ENCODE results near the gene MYBPC1. TPM values are rescaled to one million over a fixed set of nuclear protein-coding genes. Genes with fewer than 3 reads are reported as not detected.

The MYBPC1 gene
- total and polyA plus RNA-seq, 3 experiments from 2014 or later = not detected

DNA sequence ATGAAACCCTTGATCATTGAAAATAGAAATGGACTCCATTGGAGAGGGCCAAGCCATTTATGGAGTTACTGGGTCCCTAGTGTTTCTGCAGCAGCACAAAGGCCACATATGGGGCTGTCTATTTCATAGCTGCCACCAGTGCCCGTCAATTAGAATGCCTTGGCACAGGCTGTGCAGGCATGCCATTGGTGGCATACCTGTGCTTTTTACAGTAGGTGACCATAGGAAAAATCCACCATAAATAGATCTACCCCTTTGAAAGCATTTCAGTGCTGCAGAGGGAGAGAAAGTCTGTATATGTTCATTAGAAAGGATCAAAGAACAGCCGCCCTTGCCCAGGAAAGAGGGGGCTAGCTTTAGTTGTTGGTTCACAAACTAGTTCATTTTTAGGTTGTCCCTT lies 13.1 kb downstream of the MYBPC1 start:
- Histone ChIP-seq H3K4me3 (ENCODE audit: low read length) (no peak overlapping the region), H3K36me3 (ENCODE audit: insufficient read depth, low read length) (no peaks in the 10 kb centered on the region), H3K9me3 (ENCODE audit: low read length) (no peaks in the 10 kb centered on the region), H3K27ac (ENCODE audit: low read depth, low read length) (no peak overlapping the region), H3K4me1 (ENCODE audit: insufficient read depth, low read length) (no peaks in the 10 kb centered on the region), H3K27me3 (ENCODE audit: insufficient read depth, low read length, poor library complexity, severe bottlenecking) (no peaks in the 10 kb centered on the region)
- Mint-ChIP-seq H3K27ac (no peak overlapping the region), H3K4me1 (no peaks in the 10 kb centered on the region), H3K36me3 (no peaks in the 10 kb centered on the region), H3K9me3 (no peaks in the 10 kb centered on the region), H3K4me3 (no peak overlapping the region), H3K27me3 (peaks cover 0 to 12% of the 10 kb centered on the region in 2 donors)
- CTCF ChIA-PET = no interaction called here
- POLR2A ChIA-PET = no interaction called here
- no peak for DNase-seq

DNA sequence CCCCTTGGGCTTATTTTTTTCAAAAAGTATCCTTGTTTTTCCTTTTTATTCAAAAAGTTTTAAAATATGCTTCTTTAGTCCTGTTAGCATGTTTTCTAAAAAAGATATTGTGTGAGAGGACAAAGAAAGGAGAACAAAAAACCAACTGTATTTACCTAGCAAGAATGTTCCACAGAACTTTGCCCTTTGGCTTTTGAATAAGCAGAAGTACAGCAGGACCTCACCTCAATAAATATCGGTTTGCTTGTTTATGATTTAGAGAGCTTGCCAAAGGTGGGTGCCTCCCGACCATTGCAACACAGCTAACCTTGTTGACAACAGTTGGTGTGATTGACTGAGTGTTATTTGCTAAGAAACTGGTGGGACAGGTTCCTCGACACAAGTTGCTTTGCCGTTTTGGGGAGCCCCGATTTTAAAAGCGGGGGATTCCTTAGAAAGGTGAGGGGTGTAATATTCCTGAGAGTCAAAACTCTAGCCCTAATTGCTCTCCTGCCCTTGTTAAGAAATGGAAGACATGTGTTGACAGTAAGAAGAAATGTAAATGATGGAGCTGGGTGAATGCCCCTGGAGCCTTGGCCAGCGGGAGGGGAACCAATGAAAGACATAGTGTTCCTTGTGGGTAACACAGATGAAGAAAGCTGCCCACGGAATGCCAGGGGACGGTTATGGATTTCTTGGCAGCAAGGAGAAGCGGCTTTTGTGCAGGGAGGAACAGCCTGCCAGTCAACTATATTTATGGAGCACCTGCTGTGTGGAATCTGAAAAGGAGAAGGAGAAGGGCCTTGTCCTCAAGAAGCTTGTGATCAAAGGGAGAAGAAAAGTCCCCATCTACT lies 13.7 kb downstream of the MYBPC1 start:
- Histone ChIP-seq H3K9me3 (ENCODE audit: low read length) (no peaks in the 10 kb centered on the region), H3K4me3 (ENCODE audit: low read length) (no peak overlapping the region), H3K27me3 (ENCODE audit: insufficient read depth, low read length, poor library complexity, severe bottlenecking) (no peaks in the 10 kb centered on the region), H3K4me1 (ENCODE audit: insufficient read depth, low read length) (no peaks in the 10 kb centered on the region), H3K36me3 (ENCODE audit: insufficient read depth, low read length) (no peaks in the 10 kb centered on the region), H3K27ac (ENCODE audit: low read depth, low read length) (no peak overlapping the region)
- no peaks in the 10 kb centered on the region for H3K4me1 Mint-ChIP-seq
- H3K9me3 Mint-ChIP-seq = no peaks in the 10 kb centered on the region
- H3K36me3 Mint-ChIP-seq = no peaks in the 10 kb centered on the region
- H3K27ac Mint-ChIP-seq = peak overlapping the region in 1 of 8 donors; percentile 5
- ChIA-PET POLR2A (no interaction called here), CTCF (no interaction called here)
- peaks cover 0 to 12% of the 10 kb centered on the region in 2 donors for H3K27me3 Mint-ChIP-seq
- DNase-seq = no peak
- H3K4me3 Mint-ChIP-seq = no peak overlapping the region

DNA sequence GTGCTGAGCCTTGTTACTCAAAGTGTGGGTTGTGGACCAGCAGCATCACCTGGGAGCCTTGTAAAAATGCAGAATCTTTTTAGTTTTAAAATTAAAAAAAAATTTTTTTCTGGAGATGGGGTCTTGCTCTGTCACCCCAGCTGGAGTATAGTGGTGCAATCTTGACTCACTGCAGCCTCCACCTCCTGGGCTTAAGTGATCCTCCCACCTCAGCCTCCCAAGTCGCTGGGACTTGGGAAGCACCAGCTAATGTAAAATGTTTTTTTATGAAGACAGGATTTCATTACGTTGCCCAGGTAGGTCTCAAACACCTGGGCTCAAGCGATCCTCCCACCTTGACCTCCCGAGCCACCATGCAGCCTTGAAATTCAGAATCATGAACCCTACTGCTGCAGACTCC lies 14.4 kb downstream of the MYBPC1 start:
- Mint-ChIP-seq H3K27ac (no peak overlapping the region), H3K9me3 (no peaks in the 10 kb centered on the region), H3K36me3 (no peaks in the 10 kb centered on the region), H3K4me3 (no peak overlapping the region), H3K27me3 (peaks cover 0 to 12% of the 10 kb centered on the region in 2 donors), H3K4me1 (no peaks in the 10 kb centered on the region)
- Histone ChIP-seq H3K9me3 (ENCODE audit: low read length) (no peaks in the 10 kb centered on the region), H3K27me3 (ENCODE audit: insufficient read depth, low read length, poor library complexity, severe bottlenecking) (no peaks in the 10 kb centered on the region), H3K4me3 (ENCODE audit: low read length) (no peak overlapping the region), H3K4me1 (ENCODE audit: insufficient read depth, low read length) (no peaks in the 10 kb centered on the region), H3K36me3 (ENCODE audit: insufficient read depth, low read length) (no peaks in the 10 kb centered on the region), H3K27ac (ENCODE audit: low read depth, low read length) (no peak overlapping the region)
- POLR2A ChIA-PET = no interaction called here
- DNase-seq = no peak
- CTCF ChIA-PET = no interaction called here

DNA sequence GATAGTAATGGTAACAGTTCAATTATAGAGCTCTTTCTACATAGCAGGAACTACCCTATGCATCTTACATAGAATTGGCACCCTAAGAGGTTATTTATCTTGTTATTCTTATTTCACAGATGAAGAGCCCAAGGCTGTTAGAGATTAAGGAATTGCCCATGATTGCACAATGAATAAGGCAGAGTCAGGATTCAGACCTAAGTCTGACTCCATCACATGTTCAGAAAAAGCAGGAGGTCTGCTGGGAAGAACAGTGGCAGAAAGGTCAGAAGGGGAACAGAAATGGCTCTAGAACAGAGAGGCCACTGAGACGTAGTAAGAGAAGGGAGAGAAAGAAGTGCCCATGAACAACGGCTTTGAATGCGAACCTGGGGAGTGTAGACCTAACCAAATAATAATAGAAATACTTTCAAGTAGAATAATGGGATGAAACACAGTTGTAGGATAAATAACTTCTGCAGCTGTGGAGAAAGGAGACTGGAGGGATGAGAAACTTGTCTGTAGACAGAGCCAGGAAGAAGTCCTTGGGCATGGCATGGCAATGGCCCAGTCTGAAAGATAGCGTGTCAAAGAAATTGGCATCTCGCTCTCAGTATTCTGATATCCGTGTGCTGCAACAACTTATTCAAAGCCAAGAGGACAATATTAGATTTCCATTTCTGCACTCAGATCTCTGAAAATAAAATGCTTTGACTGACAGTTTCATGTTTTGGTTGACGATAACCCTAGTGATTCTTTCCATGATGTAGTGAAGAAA lies 17.6 kb downstream of the MYBPC1 start:
- Histone ChIP-seq H3K27me3 (ENCODE audit: insufficient read depth, low read length, poor library complexity, severe bottlenecking) (no peaks in the 10 kb centered on the region), H3K9me3 (ENCODE audit: low read length) (no peaks in the 10 kb centered on the region), H3K4me1 (ENCODE audit: insufficient read depth, low read length) (peaks cover 5% of the 10 kb centered on the region), H3K36me3 (ENCODE audit: insufficient read depth, low read length) (no peaks in the 10 kb centered on the region), H3K27ac (ENCODE audit: low read depth, low read length) (no peak overlapping the region), H3K4me3 (ENCODE audit: low read length) (no peak overlapping the region)
- Mint-ChIP-seq H3K27ac (no peak overlapping the region), H3K4me1 (peaks cover 10 to 16% (median 14%) of the 10 kb centered on the region in 3 donors), H3K9me3 (no peaks in the 10 kb centered on the region), H3K4me3 (no peak overlapping the region), H3K36me3 (no peaks in the 10 kb centered on the region), H3K27me3 (peaks cover 0 to 12% of the 10 kb centered on the region in 2 donors)
- ChIA-PET POLR2A (no interaction called here), CTCF (no interaction called here)
- DNase-seq = no peak

DNA sequence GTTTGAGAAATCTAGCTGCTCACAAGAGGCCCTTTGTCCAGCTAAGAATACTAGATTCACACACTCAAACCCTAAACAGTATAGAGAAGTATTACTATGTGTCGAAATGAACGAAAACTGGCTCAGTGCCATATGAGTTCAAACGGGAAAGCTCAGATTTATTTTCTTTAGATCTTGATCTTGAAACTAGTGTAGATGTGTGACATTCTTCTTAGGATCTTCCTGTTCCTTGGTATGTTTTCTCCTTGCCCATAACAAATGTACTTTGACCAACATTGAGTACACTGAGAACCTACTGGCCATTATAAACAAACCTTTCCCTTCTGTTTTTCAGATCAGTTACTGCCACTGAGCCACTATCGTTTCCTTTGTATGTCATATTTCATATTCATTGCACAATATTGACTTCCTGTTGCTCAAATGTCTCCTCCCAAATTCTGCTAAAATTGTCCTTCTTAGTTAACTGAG lies 21.3 kb downstream of the MYBPC1 start:
- Mint-ChIP-seq H3K4me1 (peaks cover 10 to 16% (median 14%) of the 10 kb centered on the region in 3 donors), H3K9me3 (no peaks in the 10 kb centered on the region), H3K4me3 (peak overlapping the region in 4 of 7 donors; percentile 5 to 53 (median 37)), H3K36me3 (no peaks in the 10 kb centered on the region), H3K27ac (peak overlapping the region in 2 of 8 donors; percentile 17 to 45), H3K27me3 (peaks cover 0 to 4% of the 10 kb centered on the region in 2 donors)
- no peaks in the 10 kb centered on the region for H3K27me3 ChIP-seq (ENCODE audit: insufficient read depth, low read length, poor library complexity, severe bottlenecking)
- H3K9me3 ChIP-seq (ENCODE audit: low read length) = no peaks in the 10 kb centered on the region
- no peak for DNase-seq
- ChIA-PET POLR2A (no interaction called here), CTCF (no interaction called here)
- H3K27ac ChIP-seq (ENCODE audit: low read depth, low read length) = no peak overlapping the region
- peaks cover 5% of the 10 kb centered on the region for H3K4me1 ChIP-seq (ENCODE audit: insufficient read depth, low read length)
- H3K4me3 ChIP-seq (ENCODE audit: low read length) = no peak overlapping the region
- no peaks in the 10 kb centered on the region for H3K36me3 ChIP-seq (ENCODE audit: insufficient read depth, low read length)

DNA sequence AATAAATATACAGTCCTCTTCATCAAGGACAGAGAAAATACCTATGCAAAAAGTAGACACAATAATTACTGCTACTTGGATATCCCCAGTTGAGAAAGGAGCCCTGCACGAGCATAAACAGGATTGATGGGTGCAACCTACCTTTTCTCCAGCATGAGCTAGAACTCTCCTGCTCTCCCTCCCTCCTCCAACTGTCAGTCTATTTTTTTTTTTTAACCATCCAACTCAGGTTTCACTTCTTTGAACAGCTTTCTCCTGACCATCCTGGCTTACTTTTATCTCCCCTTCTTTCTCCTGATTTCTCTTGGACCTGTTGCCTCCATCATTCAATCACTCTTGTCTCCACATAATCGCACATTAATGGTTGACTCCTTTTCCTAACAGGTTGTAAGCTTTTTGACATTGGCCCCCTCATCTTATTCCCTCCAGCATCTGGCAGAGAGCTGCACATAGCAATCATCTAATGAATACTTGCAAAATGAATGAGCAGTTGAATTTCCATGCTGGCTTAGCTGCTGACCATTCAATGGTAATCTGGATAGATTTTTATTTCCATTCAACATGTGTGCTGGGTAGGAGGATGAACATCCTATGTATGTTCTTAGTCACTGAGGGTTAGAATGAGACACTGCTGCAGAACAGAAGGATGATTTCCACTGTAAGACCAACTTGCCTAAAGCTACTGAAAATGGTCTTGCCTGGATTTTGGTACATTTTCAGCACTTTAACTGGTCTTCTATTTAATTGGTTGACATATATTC lies 24.4 kb downstream of the MYBPC1 start:
- H3K4me1 Mint-ChIP-seq = peaks cover 10 to 16% (median 14%) of the 10 kb centered on the region in 3 donors

DNA sequence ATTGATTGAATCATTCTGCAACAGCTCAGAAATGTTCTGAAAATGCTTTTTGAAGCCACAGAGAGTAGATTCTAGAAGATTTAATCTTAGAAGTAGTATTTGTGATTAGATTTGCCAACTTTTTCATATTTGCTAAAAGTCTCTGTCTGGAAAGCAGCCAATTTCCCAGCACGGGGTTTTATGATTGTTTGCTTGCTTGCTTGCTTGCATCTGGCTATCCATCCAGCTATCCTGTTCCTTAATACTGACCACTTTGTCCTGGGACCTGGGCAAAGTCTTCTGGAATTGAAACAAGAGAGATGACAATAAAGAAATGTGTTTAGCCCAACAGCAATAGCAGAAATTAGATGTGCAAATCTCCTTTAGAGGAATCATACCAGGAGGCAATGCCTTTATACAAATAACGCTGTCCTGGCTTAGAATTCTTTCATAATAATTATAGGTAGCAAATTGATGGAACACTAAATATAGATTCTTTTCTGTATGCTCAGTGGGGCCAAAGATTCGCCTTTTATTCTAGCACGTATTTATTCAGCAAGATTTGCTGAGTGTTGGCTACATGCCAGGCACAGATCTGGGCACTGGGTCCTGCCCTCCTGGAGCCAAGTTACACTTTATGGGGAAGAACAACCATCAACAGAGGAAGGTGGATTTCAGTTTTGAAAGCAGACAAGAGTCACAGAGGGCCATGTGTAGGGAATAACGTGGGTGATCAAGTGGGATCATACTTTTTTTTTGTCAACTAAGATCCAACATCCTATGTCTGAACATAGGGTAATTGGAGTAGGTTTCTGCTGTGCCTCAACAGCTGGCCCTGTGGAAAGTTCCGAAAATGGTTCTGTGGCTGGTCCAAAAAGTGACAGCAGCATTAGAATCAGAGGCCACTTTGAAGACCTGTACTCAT lies 25.3 kb downstream of the MYBPC1 start:
- no peaks in the 10 kb centered on the region for H3K36me3 Mint-ChIP-seq
- Histone ChIP-seq H3K27ac (ENCODE audit: low read depth, low read length) (no peak overlapping the region), H3K9me3 (ENCODE audit: low read length) (no peaks in the 10 kb centered on the region), H3K4me1 (ENCODE audit: insufficient read depth, low read length) (peaks cover 5% of the 10 kb centered on the region), H3K4me3 (ENCODE audit: low read length) (no peak overlapping the region), H3K36me3 (ENCODE audit: insufficient read depth, low read length) (no peaks in the 10 kb centered on the region), H3K27me3 (ENCODE audit: insufficient read depth, low read length, poor library complexity, severe bottlenecking) (no peaks in the 10 kb centered on the region)
- ChIA-PET POLR2A (no interaction called here), CTCF (no interaction called here)
- peaks cover 2 to 15% of the 10 kb centered on the region in 2 donors for H3K27me3 Mint-ChIP-seq
- H3K4me3 Mint-ChIP-seq = no peak overlapping the region
- DNase-seq = no peak
- no peak overlapping the region for H3K27ac Mint-ChIP-seq
- peaks cover 10 to 14% (median 13%) of the 10 kb centered on the region in 3 donors for H3K4me1 Mint-ChIP-seq
- no peaks in the 10 kb centered on the region for H3K9me3 Mint-ChIP-seq

More for the DNA sequence above, 24.4 kb downstream of the MYBPC1 start:
- H3K36me3 Mint-ChIP-seq = no peaks in the 10 kb centered on the region
- Histone ChIP-seq H3K27me3 (ENCODE audit: insufficient read depth, low read length, poor library complexity, severe bottlenecking) (no peaks in the 10 kb centered on the region), H3K9me3 (ENCODE audit: low read length) (no peaks in the 10 kb centered on the region), H3K27ac (ENCODE audit: low read depth, low read length) (no peak overlapping the region), H3K4me1 (ENCODE audit: insufficient read depth, low read length) (peaks cover 5% of the 10 kb centered on the region), H3K4me3 (ENCODE audit: low read length) (no peak overlapping the region), H3K36me3 (ENCODE audit: insufficient read depth, low read length) (no peaks in the 10 kb centered on the region)
- POLR2A ChIA-PET = no interaction called here
- H3K9me3 Mint-ChIP-seq = no peaks in the 10 kb centered on the region
- CTCF ChIA-PET = no interaction called here
- H3K27ac Mint-ChIP-seq = no peak overlapping the region
- H3K27me3 Mint-ChIP-seq = peaks cover 2 to 8% of the 10 kb centered on the region in 2 donors
- DNase-seq = no peak
- no peak overlapping the region for H3K4me3 Mint-ChIP-seq
